ENCODE data around the gene TMEM181.

DNA sequence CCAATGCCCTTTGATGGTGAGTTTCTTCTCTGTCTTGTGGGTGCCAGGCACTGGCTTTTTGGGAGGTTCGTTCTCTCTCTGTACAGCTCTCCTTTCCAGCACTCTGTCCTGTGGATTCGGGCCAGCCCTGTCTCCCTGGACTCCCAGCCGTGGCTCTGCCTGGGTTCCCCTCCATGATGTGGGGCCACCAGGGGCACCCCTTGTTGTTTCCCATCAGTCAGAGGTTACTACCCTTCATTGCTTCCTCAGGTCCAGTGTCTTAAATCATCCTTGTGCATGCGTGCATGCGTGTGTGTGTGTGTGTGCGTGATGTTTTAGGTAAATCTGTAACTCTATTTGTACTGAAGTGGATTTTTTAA, 44.1 kb downstream of the TMEM181 start:
- TF ChIP-seq YY1 (IDR thresholded peaks at IDR 0.05; ENCODE audit: insufficient read depth, insufficient read length): no peak
- no peak for TF ChIP-seq SUZ12 (IDR thresholded peaks at IDR 0.05; ENCODE audit: extremely low read depth, insufficient read depth, insufficient read length)
- no peak for TF ChIP-seq ZNF274 (IDR thresholded peaks at IDR 0.05; ENCODE audit: low read depth, low read length)

Data from NT2/D1 (cell line).